B cell (primary cell): ENCODE results near the gene PATE1. TPM values are rescaled to one million over a fixed set of nuclear protein-coding genes. Genes with fewer than 3 reads are reported as not detected.
"Not testable (repeated sequence)": the region's sequence is repeated elsewhere in the genome, so short reads cannot be mapped to it uniquely, and the experiment has no call there.

Source experiments
- ATAC-seq: fragments of 200-7000 bp; cut with Tn5 transposase; one replicate; pipeline ENCODE4 v1.10.0; 2021; ENCODE audit warnings: low read depth, mild to moderate bottlenecking, moderate number of reproducible peaks, moderate library complexity
- CTCF ChIA-PET: fragments of 350-600 bp; sonication (Branson Sonifier 250); formaldehyde crosslinking; loops from one replicate; lab custom pipeline; 2021; ENCODE audit warnings: antibody characterized with exemption, inconsistent platforms; lab: Charles Lee
- POLR2A ChIA-PET: fragments of 350-600 bp; sonication (Branson Sonifier 250); formaldehyde crosslinking; loops from one replicate; lab custom pipeline; 2021; ENCODE audit warnings: antibody characterized with exemption; lab: Charles Lee
- DNase-seq: peaks from one replicate; pipeline ENCODE4 v3.0.0; 2013
- H2AFZ ChIP-seq: 2 replicates; pipeline ENCODE4 v1.6.1; 2012; ENCODE audit warnings: mild to moderate bottlenecking, low read depth, low read length; ENCODE audit not compliant: insufficient read depth, poor library complexity, severe bottlenecking
- H3K27ac ChIP-seq, 2 donors: 1 replicate in 1 of 2; 2 replicates in 1 of 2; pipeline ENCODE4 v1.5.1; 2012 to 2013; ENCODE audit warnings: low read length in 2 of 2, mild to moderate bottlenecking in 2 of 2, moderate library complexity in 1 of 2
- H3K27me3 ChIP-seq, 4 experiments: fragments of 200-600 bp in 1 of 4; sonication (generic) in 1 of 4; replicated peaks in 1 of 4; 1 replicate in 2 of 4; 2 replicates in 2 of 4; pipeline versions ENCODE4 v1.6.1 to v1.7.0; 2013 to 2016; ENCODE audit warnings: low read length in 3 of 4, mild to moderate bottlenecking in 2 of 4, mixed read lengths in 1 of 4, moderate library complexity in 1 of 4; ENCODE audit not compliant: insufficient read depth in 4 of 4, control insufficient read depth in 3 of 4; ENCODE audit errors: control extremely low read depth in 1 of 4
- H3K36me3 ChIP-seq, 2 experiments: replicated peaks in 1 of 2; 1 replicate in 1 of 2; 2 replicates in 1 of 2; pipeline versions ENCODE4 v1.6.1 to v1.7.1; 2013; ENCODE audit warnings: low read length in 1 of 2; ENCODE audit not compliant: insufficient read depth in 2 of 2, control insufficient read depth in 1 of 2; ENCODE audit errors: control extremely low read depth in 1 of 2, extremely low read depth in 1 of 2
- H3K4me1 ChIP-seq, 2 donors: fragments of 200-600 bp in 1 of 2; sonication (generic) in 1 of 2; 1 replicate in 1 of 2; 2 replicates in 1 of 2; pipeline versions ENCODE4 v1.5.1 to v1.6.1; 2013 to 2017; ENCODE audit warnings: low read length in 2 of 2; ENCODE audit not compliant: control insufficient read depth in 2 of 2, insufficient read depth in 2 of 2
- H3K4me2 ChIP-seq: replicated peaks from 2 replicates; pipeline ENCODE3; 2012; ENCODE audit warnings: mild to moderate bottlenecking, low read depth, low read length; ENCODE audit not compliant: poor library complexity, severe bottlenecking
- H3K4me3 ChIP-seq, 5 experiments: fragments of 200-600 bp in 1 of 5; sonication (generic) in 1 of 5; 1 replicate in 3 of 5; 2 replicates in 2 of 5; pipeline versions ENCODE4 v1.5.1 to v1.7.0; 2011 to 2016; ENCODE audit warnings: low read length in 4 of 5, mild to moderate bottlenecking in 4 of 5, low read depth in 2 of 5, control low read depth in 1 of 5, moderate library complexity in 1 of 5; ENCODE audit not compliant: insufficient read depth in 1 of 5; ENCODE audit errors: control extremely low read depth in 1 of 5, extremely low read depth in 1 of 5
- H3K79me2 ChIP-seq: fragments of 200-600 bp; sonication (generic); one replicate; pipeline ENCODE4 v1.6.0; 2016; ENCODE audit warnings: low read length; ENCODE audit not compliant: control insufficient read depth, insufficient read depth
- H3K9ac ChIP-seq: fragments of 200-600 bp; sonication (generic); 2 replicates; pipeline ENCODE4 v1.6.1; 2017; ENCODE audit warnings: mild to moderate bottlenecking, low read length, moderate library complexity
- H3K9me3 ChIP-seq, 3 donors: one replicate each; pipeline versions ENCODE4 v1.6.1 to v1.7.1; 2013; ENCODE audit warnings: low read length in 2 of 3; ENCODE audit not compliant: control insufficient read depth in 2 of 3, insufficient read depth in 1 of 3; ENCODE audit errors: control extremely low read depth in 1 of 3
- H4K20me1 ChIP-seq: 2 replicates; pipeline ENCODE4 v1.6.0; 2012; ENCODE audit warnings: mild to moderate bottlenecking, low read length; ENCODE audit not compliant: insufficient read depth, control insufficient read depth, poor library complexity, severe bottlenecking
- H3K27ac Mint-ChIP-seq: one replicate; pipeline ENCODE4 v1.8.0; 2021; ENCODE audit warnings: mixed read lengths
- H3K27me3 Mint-ChIP-seq: one replicate; pipeline ENCODE4 v1.8.0; 2021; ENCODE audit warnings: mixed read lengths
- H3K4me1 Mint-ChIP-seq: one replicate; pipeline ENCODE4 v1.8.0; 2021; ENCODE audit warnings: mixed read lengths
- H3K4me3 Mint-ChIP-seq: one replicate; pipeline ENCODE4 v1.8.0; 2021; ENCODE audit warnings: mixed read lengths
- H3K9me3 Mint-ChIP-seq: one replicate; pipeline ENCODE4 v1.8.0; 2022; ENCODE audit warnings: mixed read lengths; ENCODE audit not compliant: insufficient read depth
- EZH2 ChIP-seq: IDR thresholded peaks from 2 replicates; pipeline ENCODE4 v1.6.1; 2012; ENCODE audit warnings: borderline replicate concordance, low read depth, mild to moderate bottlenecking, moderate library complexity, low read length; ENCODE audit not compliant: insufficient read depth, poor library complexity, severe bottlenecking
- WGBS: methylation state at CpG from one replicate; pipeline ENCODE4 v1.1.5; 2013; ENCODE audit warnings: missing lambda C conversion rate; ENCODE audit not compliant: insufficient coverage; 5-methylcytosine and 5-hydroxymethylcytosine counted together
- intact Hi-C: fragments of 100-400 bp; cut with micrococcal nuclease; formaldehyde crosslinking; loops from one replicate; pipeline ENCODE4 v1.10.0; 2022
- polyA plus RNA-seq: library from polyadenylated mRNA; depleted of rRNA; stranded (reverse); fragments of >200 nt; gene quantifications from 2 replicates; pipeline ENCODE4 v1.2.3, GENCODE V29; 2012
- total RNA-seq, 2 donors: library from RNA; stranded (reverse); fragments of 120-200 nt in 1 of 2; gene quantifications; 1 replicate in 1 of 2; 2 replicates in 1 of 2; pipeline versions ENCODE4 v1.2.3 to v1.2.4, GENCODE V29; 2013 to 2022
- TF ChIP-seq, protein P1 (sequence below): fragments of 200-600 bp; IDR thresholded peaks from one replicate; pipeline ENCODE4 v1.8.0; 2022; ENCODE audit warnings: antibody characterized with exemption, mild to moderate bottlenecking

The PATE1 gene
- total and polyA plus RNA-seq, 2 donors (not counting 1 experiment from before 2014, with no cell fraction given) = not detected

DNA sequence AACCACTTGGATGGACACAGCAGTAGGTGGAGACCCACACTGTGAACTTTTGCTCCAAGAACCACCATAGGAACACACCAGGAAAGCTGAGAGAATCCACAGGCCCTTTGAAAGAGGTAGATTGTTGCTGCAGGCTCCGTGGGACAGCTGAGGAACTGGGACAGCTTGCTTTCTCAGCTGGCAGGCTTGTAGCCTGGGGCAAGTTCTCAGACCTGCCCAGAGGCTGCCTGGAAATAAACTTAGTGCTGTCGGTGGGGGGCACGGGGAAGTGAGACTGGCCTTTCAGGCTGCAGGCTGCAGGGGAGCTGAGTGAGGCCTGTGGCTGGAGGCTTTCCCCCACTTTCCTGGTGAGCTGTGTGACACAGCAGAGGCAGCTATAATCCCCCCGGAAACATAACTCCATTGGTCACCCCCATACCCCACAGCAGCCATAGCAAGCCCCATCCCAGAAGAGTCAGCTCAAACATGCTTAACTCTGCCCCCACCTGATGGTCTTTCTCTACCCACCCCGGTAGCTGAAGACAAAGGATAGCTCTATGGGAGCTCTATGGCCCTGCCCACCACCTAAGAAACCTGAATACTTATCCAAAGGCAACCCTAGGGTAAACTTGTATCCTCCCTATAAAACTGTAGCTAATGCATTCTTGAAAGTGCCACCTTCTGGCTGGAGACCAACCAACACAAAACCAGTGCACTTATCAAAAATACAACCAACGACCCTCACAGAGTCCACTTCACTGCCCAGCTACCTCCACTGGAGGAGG, 44.0 kb upstream of the PATE1 start:
- H3K79me2 ChIP-seq = no peaks in the 10 kb centered on the region
- H3K9ac ChIP-seq = no peak overlapping the region
- H4K20me1 ChIP-seq = no peaks in the 10 kb centered on the region
- no peak overlapping the region for H3K4me2 ChIP-seq
- Mint-ChIP-seq H3K27me3 (peaks cover 18% of the 10 kb centered on the region), H3K27ac (no peak overlapping the region), H3K9me3 (no peaks in the 10 kb centered on the region), H3K4me1 (no peaks in the 10 kb centered on the region), H3K4me3 (no peak overlapping the region)
- ChIA-PET CTCF (no interaction called here), POLR2A (no interaction called here)
- DNase-seq (no peak), ATAC-seq (no peak)
- no peaks in the 10 kb centered on the region for H3K36me3 ChIP-seq
- H3K9me3 ChIP-seq = no peaks in the 10 kb centered on the region
- no peaks in the 10 kb centered on the region for H3K27me3 ChIP-seq
- H3K4me1 ChIP-seq = no peaks in the 10 kb centered on the region
- intact Hi-C loops = no loop called here
- 29% methylated on average over 5 of the region's 6 CpGs for WGBS
- H3K27ac ChIP-seq = no peak overlapping the region
- H3K4me3 ChIP-seq = no peak overlapping the region
- TF ChIP-seq, protein P1, sequence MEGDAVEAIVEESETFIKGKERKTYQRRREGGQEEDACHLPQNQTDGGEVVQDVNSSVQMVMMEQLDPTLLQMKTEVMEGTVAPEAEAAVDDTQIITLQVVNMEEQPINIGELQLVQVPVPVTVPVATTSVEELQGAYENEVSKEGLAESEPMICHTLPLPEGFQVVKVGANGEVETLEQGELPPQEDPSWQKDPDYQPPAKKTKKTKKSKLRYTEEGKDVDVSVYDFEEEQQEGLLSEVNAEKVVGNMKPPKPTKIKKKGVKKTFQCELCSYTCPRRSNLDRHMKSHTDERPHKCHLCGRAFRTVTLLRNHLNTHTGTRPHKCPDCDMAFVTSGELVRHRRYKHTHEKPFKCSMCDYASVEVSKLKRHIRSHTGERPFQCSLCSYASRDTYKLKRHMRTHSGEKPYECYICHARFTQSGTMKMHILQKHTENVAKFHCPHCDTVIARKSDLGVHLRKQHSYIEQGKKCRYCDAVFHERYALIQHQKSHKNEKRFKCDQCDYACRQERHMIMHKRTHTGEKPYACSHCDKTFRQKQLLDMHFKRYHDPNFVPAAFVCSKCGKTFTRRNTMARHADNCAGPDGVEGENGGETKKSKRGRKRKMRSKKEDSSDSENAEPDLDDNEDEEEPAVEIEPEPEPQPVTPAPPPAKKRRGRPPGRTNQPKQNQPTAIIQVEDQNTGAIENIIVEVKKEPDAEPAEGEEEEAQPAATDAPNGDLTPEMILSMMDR = no peak
- TF ChIP-seq EZH2 = no peak
- H2AFZ ChIP-seq = no peak overlapping the region

DNA sequence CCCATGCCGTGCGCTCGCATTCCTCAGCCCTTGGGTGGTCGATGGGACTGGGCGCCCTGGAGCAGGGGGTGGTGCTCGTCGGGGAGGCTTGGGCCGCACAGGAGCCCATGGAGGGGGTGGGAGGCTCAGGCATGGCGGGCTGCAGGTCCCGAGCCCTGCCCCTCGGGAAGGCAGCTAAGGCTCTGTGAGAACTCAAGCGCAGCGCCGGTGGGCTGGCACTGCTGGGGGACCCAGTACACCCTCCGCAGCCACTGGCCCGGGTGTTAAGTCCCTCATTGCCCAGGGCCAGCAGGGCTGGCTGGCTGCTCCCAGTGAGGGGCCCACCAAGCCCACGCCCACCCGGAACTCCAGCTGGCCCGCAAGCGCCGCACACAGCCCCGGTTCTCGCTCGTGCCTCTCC, 41.4 kb upstream of the PATE1 start:
- H3K27me3 ChIP-seq, H3K4me2 ChIP-seq, H3K4me3 ChIP-seq, intact Hi-C loops, H3K9me3 ChIP-seq, H3K4me1 ChIP-seq, CTCF ChIA-PET, H3K36me3 ChIP-seq, H3K4me1 Mint-ChIP-seq, DNase-seq, H3K9me3 Mint-ChIP-seq, H3K9ac ChIP-seq, POLR2A ChIA-PET, ATAC-seq, H4K20me1 ChIP-seq, H3K79me2 ChIP-seq, H3K27ac Mint-ChIP-seq, H2AFZ ChIP-seq, H3K27ac ChIP-seq, H3K4me3 Mint-ChIP-seq: not testable (repeated sequence)
- 96% methylated on average over 10 of the region's 24 CpGs for WGBS
- peaks cover 11% of the 10 kb centered on the region for H3K27me3 Mint-ChIP-seq
